ENCODE data around the gene ERH.

The ERH gene

DNA sequence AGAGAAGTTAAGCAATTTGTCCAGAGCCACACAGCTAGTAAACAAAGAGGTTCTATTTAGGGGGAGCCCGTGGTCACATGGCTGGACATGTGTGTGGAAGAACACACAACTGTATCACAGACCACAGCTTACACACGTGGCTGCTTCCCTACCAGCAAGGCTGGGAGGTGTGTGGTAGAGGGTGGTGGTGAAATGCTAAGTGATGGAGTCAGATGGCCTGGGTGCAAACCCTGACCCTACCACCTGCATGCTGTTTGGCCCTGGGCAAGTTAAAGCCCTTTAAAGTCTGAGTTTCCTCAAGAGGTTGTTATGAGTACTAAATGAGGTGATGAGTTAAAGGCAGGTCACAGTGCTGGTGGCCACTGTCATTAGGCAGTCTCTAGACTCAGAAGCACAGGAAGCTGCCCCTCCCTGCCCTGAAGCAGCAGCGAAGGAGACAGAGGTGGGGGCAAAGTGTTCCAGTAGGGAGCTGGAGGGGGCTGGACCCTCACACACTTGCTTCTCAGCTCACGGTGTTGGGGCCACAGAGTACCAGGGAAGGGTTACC, 64.2 kb downstream of the ERH start:
- TF ChIP-seq Cebpa-rat (IDR thresholded peaks at IDR 0.05): no peak
- no peak overlapping the region for H3K4me2 ChIP-seq
- no peaks in the 10 kb centered on the region for H3K36me3 ChIP-seq
- H3K27me3 ChIP-seq: no peaks in the 10 kb centered on the region
- no peak overlapping the region for H3K9ac ChIP-seq
- H3K27ac ChIP-seq: no peak overlapping the region
- H4K20me1 ChIP-seq: no peaks in the 10 kb centered on the region
- no peaks in the 10 kb centered on the region for H3K9me3 ChIP-seq (replicated peaks in 1 of 11)
- no peak overlapping the region for H3K4me3 ChIP-seq
- peaks cover 0 to 33% (median 17%) of the 10 kb centered on the region in 10 experiments; a peak in 13 of 20 replicates for H3K4me1 ChIP-seq

GRCh38 chr14:69332782-69333395, 65.2 kb downstream of the ERH start:
- Histone ChIP-seq H3K27ac (no peak overlapping the region), H3K36me3 (no peaks in the 10 kb centered on the region), H3K9ac (no peak overlapping the region), H3K27me3 (no peaks in the 10 kb centered on the region), H3K4me1 (peaks cover 0 to 31% (median 17%) of the 10 kb centered on the region in 10 experiments; a peak in 13 of 20 replicates), H4K20me1 (no peaks in the 10 kb centered on the region), H3K4me3 (no peak overlapping the region), H3K9me3 (replicated peaks in 1 of 11) (no peaks in the 10 kb centered on the region), H3K4me2 (no peak overlapping the region)
- TF ChIP-seq Cebpa-rat (IDR thresholded peaks at IDR 0.05): no peak

DNA sequence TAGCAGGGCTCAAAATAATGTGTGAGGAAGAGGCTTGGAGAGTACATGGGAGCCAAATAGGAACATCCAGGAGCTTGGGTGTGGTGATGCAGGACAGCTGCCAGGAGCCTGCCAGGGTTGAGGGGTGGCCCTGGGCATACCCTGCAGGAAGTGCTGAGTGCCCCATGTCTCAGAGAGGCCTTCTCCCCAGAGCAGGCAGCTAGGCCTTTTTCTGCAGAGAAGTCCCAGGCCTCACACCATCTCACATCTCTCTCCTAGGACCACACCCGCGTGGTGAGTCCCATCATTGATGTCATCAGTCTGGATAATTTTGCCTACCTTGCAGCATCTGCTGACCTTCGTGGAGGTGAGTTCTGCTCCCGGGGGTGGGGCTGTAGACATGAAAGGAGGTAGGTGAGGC, 66.9 kb downstream of the ERH start:
- no peak overlapping the region for H3K4me3 ChIP-seq
- peaks cover 0 to 23% (median 11%) of the 10 kb centered on the region in 10 experiments; a peak in 13 of 20 replicates for H3K4me1 ChIP-seq
- H3K36me3 ChIP-seq: no peaks in the 10 kb centered on the region
- H3K4me2 ChIP-seq: no peak overlapping the region
- TF ChIP-seq Cebpa-rat (IDR thresholded peaks at IDR 0.05): no peak
- H3K9ac ChIP-seq: no peak overlapping the region
- H4K20me1 ChIP-seq: no peaks in the 10 kb centered on the region
- H3K27me3 ChIP-seq: no peaks in the 10 kb centered on the region
- no peaks in the 10 kb centered on the region for H3K9me3 ChIP-seq (replicated peaks in 1 of 11)
- H3K27ac ChIP-seq: no peak overlapping the region
